Renal cortex interstitium (tissue), 11 donors: ENCODE results near the gene KIF4B. TPM values are rescaled to one million over a fixed set of nuclear protein-coding genes. Genes with fewer than 3 reads are reported as not detected.

Experiments used
- DNase-seq, 11 donors: peaks; one replicate each; pipeline ENCODE4 v3.0.0-alpha.2; 2013; ENCODE audit warnings: low read depth in 9 of 11, low spot score in 4 of 11; ENCODE audit errors: extremely low read depth in 1 of 11
- polyA plus RNA-seq, 3 donors: library from polyadenylated mRNA; unstranded; fragments of 120-200 nt; gene quantifications; one replicate each; pipeline ENCODE4 v1.2.1, GENCODE V29; 2013; ENCODE audit not compliant: insufficient read length in 3 of 3

KIF4B gene
- polyA plus RNA-seq, 3 donors, result 0.22 to 0.30 (median 0.23) TPM

DNA sequence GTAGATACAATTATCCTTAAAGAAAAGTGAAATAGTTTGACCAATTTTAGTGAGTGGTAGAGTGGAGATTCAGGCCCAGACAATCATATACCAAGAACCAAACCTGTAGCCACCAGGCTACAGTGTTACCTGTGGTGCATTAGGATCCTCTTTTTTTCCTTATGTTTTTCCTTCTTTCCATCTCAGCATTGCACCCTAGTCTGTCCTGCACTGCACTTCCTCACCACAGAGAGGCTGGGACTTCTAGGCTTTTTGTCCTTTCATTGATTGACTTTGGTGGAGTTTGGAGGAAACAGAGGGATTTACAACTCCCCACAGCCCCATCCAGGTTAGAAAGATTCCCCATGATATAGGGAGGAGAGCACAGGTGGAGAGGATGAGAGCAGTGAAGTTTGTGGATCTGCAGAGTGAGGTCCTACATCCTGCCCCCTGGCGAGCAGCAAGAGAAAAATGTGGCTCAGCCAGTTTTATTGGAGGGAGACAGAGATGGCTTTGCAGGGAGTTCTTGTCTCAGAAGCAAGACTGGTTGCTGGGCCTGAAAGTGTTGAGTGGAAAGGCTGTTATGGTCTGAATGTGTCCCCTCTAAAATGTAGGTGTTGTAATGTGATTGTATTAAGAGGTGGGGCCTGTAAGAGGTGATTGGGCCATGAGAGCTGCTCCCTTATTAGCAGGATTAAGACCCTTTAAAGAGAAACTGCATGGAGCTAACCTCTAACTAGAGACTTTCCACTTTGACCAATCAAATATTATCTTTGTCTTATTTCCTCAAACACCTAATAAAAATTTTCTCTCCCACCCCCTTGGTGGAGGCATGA lies 36.2 kb downstream of the KIF4B start:
- DNase-seq, result peak in 1 of 11 donors; percentile 6

- DNase-seq, result no peak
These were observed 36.9 kb downstream of the KIF4B start for GRCh38 chr5:155050384-155051019.

DNA sequence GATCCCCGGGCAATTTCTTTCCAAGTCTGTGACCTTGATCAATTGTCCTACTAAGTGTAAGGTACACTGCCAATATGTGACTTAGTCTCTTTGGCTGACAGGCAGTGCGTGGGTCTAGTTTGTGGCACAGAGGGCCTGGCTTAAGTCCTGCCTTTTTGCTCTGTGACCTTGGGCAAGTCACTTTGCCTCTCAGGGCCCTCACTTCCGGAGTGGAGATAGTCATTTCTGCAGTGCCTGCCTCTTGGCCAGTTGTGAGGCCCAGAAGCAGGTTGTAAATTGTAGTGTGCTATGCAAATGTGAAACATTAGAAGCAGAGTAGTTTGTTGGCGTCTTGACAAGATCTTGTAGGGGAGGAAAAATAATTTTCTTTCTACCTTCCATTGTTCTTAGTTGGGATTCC lies 39.0 kb downstream of the KIF4B start:
- DNase-seq, result no peak

- peak in 7 of 11 donors; percentile 17 to 44 (median 21) for DNase-seq
These were observed 39.9 kb downstream of the KIF4B start for GRCh38 chr5:155053501-155053900.

GRCh38 chr5:155056644-155057269 lies 43.2 kb downstream of the KIF4B start:
- DNase-seq, result peak in 1 of 11 donors; percentile 11

- DNase-seq, result no peak
These were observed 44.1 kb downstream of the KIF4B start for GRCh38 chr5:155057626-155058025.

GRCh38 chr5:155064580-155064979 lies 51.0 kb downstream of the KIF4B start:
- DNase-seq, result no peak

DNA sequence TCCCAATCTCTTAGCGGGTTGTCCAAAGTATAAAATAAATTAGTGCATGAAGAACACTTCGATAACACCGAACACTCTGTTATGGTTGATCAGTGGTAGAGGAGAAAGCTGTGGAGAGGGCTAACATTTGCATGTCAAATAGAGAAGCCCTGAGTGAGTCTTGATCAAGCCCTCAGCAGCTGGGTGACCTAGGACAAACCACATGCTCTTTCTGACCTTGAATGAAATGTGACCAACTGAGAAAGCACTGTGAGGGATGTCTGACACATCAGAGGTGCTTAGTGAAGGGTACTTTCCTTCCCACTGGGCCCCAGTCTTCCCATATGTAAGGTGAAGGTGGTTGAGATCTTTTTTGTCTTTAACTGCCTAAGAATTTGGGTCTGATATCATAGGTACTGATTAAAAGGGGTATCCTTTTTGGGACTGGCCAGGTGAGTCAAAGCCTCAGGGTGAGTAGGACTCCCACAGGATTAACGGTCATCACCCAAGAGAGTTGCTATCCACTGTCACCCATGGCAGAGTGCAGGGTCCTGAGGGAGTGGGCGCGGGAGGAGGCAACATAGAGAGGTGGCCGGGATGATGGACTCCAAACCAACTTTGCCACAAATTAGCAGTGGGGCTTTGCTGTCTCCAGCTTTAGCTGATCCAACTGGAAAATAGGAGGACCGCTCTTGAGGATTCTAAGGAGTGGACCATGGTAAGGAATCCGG lies 53.5 kb downstream of the KIF4B start:
- no peak for DNase-seq

Other genes starting within 250 kb of the KIF4B start
- gene FAXDC2, start 163.2 kb upstream of the KIF4B start, polyA plus RNA-seq, result 10 to 100 TPM; 30.4 to 47.9 (median 33.5) TPM
- 10 to 100 TPM; 74.6 to 89.2 (median 79.2) TPM for gene CNOT8, start 155.1 kb upstream of the KIF4B start, polyA plus RNA-seq
- gene GEMIN5, start 75.5 kb upstream of the KIF4B start, polyA plus RNA-seq, result 10 to 100 TPM; 21.1 to 23.1 (median 21.2) TPM
- gene MRPL22, start 72.7 kb upstream of the KIF4B start, polyA plus RNA-seq, result 10 to 100 TPM; 49.6 to 56.9 (median 50.8) TPM